HCT116 (cell line): Measurements from ENCODE around the gene MUC5B. TPM values are rescaled to one million over a fixed set of nuclear protein-coding genes. Genes with fewer than 3 reads are reported as not detected.

ENCODE experiments used
- ATAC-seq: fragments of 200-7000 bp; cut with Tn5 transposase; 2 replicates; pipeline ENCODE4 v1.9.1; 2020; ENCODE audit warnings: mild to moderate bottlenecking, moderate library complexity
- BruUV-seq: library from RNA; stranded (reverse); fragments of 400-500 nt; replicated peaks from 2 replicates; lab custom pipeline; 2021; lab: Mats Ljungman, UMichigan
- CTCF ChIA-PET: fragments of 300-600 bp; sonication (Branson Sonifier 250); formaldehyde crosslinking; loops from one replicate; lab custom pipeline; 2021; ENCODE audit warnings: antibody characterized with exemption; lab: Charles Lee
- POLR2A ChIA-PET: fragments of 300-600, 350-600 bp; sonication (Branson Sonifier 250); formaldehyde crosslinking; loops from one replicate; lab custom pipeline; 2021; ENCODE audit warnings: antibody characterized with exemption; lab: Charles Lee
- RAD21 ChIA-PET, 2 experiments: fragments of 300-600 bp; sonication (Branson Sonifier 250); formaldehyde crosslinking; loops; one replicate each; lab custom pipeline; 2023; ENCODE audit warnings: low total read pairs in 2 of 2; ENCODE audit not compliant: uncharacterized antibody in 2 of 2, unreplicated experiment in 2 of 2, low non-redundant PET in 1 of 2; lab: Charles Lee
- DNase-seq: peaks from one replicate; pipeline ENCODE4 v3.0.0-alpha.2; 2010; ENCODE audit warnings: low read depth, low spot score
- H2AFZ ChIP-seq: fragments of 200-600 bp; shearing (Covaris generic), sonication (generic); 2 replicates; pipeline ENCODE4 v1.6.1; 2017; ENCODE audit warnings: low read depth, mixed run types, mixed read lengths, antibody characterized with exemption, low read length; ENCODE audit not compliant: poor library complexity, severe bottlenecking
- H3K27ac ChIP-seq: 2 replicates; pipeline ENCODE4 v1.5.1; 2012; ENCODE audit warnings: low read depth, low read length
- H3K27me3 ChIP-seq: fragments of 200-600 bp; sonication (generic); 2 replicates; pipeline ENCODE4 v1.6.1; 2016; ENCODE audit warnings: mixed run types, low read length, mixed read lengths; ENCODE audit not compliant: insufficient read depth
- H3K36me3 ChIP-seq, 2 experiments: fragments of 200-500 bp in 1 of 2; fragments of 200-600 bp in 1 of 2; sonication (Bioruptor generic) in 1 of 2; sonication (generic) in 1 of 2; 2 replicates each; pipeline versions ENCODE4 v1.5.1 to v1.6.1; 2014 to 2016; ENCODE audit warnings: low read length in 2 of 2, inconsistent platforms in 1 of 2, mixed read lengths in 1 of 2, mixed run types in 1 of 2; ENCODE audit not compliant: insufficient read depth in 2 of 2, control insufficient read depth in 1 of 2
- H3K4me1 ChIP-seq, 2 experiments: fragments of 200-600 bp in 1 of 2; sonication (generic) in 1 of 2; 2 replicates each; pipeline versions ENCODE4 v1.5.1 to v1.6.1; 2012 to 2017; ENCODE audit warnings: low read length in 2 of 2, inconsistent platforms in 1 of 2, mild to moderate bottlenecking in 1 of 2, mixed read lengths in 1 of 2, mixed run types in 1 of 2, moderate library complexity in 1 of 2; ENCODE audit not compliant: insufficient read depth in 2 of 2, control insufficient read depth in 1 of 2
- H3K4me2 ChIP-seq: fragments of 200-600 bp; sonication (generic); 2 replicates; pipeline ENCODE4 v1.6.1; 2017; ENCODE audit warnings: mixed run types, low read length, mixed read lengths
- H3K4me3 ChIP-seq, 2 experiments: fragments of 200-600 bp in 1 of 2; sonication (generic) in 1 of 2; replicated peaks in 1 of 2; 2 replicates each; pipeline ENCODE4 v1.5.1; 2011 to 2016; ENCODE audit warnings: low read length in 2 of 2, control low read depth in 1 of 2, low read depth in 1 of 2, mild to moderate bottlenecking in 1 of 2, mixed read lengths in 1 of 2, mixed run types in 1 of 2
- H3K79me2 ChIP-seq: fragments of 200-600 bp; sonication (generic); 2 replicates; pipeline ENCODE4 v1.6.1; 2017; ENCODE audit warnings: mild to moderate bottlenecking, mixed run types, low read length, moderate library complexity, mixed read lengths; ENCODE audit not compliant: insufficient read depth
- H3K9ac ChIP-seq: fragments of 200-600 bp; sonication (generic); 2 replicates; pipeline ENCODE4 v1.6.1; 2016; ENCODE audit warnings: low read length, mixed read lengths
- H3K9me2 ChIP-seq: fragments of 200-600 bp; sonication (generic), shearing (Covaris generic); 2 replicates; pipeline ENCODE4 v1.6.1; 2017; ENCODE audit warnings: mixed run types, mild to moderate bottlenecking, moderate library complexity; ENCODE audit not compliant: insufficient read depth
- H3K9me3 ChIP-seq, 2 experiments: fragments of 200-500 bp in 1 of 2; fragments of 200-600 bp in 1 of 2; sonication (Bioruptor generic) in 1 of 2; sonication (generic) in 1 of 2; 2 replicates each; pipeline ENCODE4 v1.6.1; 2014 to 2017; ENCODE audit warnings: low read length in 2 of 2, mixed read lengths in 2 of 2, inconsistent platforms in 1 of 2, low read depth in 1 of 2, mild to moderate bottlenecking in 1 of 2, mixed run types in 1 of 2, moderate library complexity in 1 of 2; ENCODE audit not compliant: control insufficient read depth in 1 of 2, insufficient read depth in 1 of 2
- H4K20me1 ChIP-seq: fragments of 200-600 bp; sonication (generic), shearing (Covaris generic); 2 replicates; pipeline ENCODE4 v1.6.1; 2017; ENCODE audit warnings: mixed run types, mild to moderate bottlenecking, moderate library complexity; ENCODE audit not compliant: insufficient read depth
- ATF3 ChIP-seq: IDR thresholded peaks from 2 replicates; pipeline ENCODE4 v1.6.1; 2012
- CBX3 ChIP-seq: IDR thresholded peaks from 2 replicates; pipeline ENCODE4 v1.6.1; 2012; ENCODE audit warnings: low read depth
- CEBPB ChIP-seq: IDR thresholded peaks from 2 replicates; pipeline ENCODE4 v1.6.1; 2012; ENCODE audit warnings: low read depth
- EGR1 ChIP-seq: IDR thresholded peaks from 2 replicates; pipeline ENCODE4 v1.6.1; 2012; ENCODE audit warnings: low read depth
- EZH2 ChIP-seq: fragments of 200-600 bp; sonication (generic); IDR thresholded peaks from 2 replicates; pipeline ENCODE4 v1.6.1; 2017; ENCODE audit warnings: antibody characterized with exemption, mixed run types
- JUND ChIP-seq: IDR thresholded peaks from 2 replicates; pipeline ENCODE4 v1.6.1; 2012
- POLR2A ChIP-seq: IDR thresholded peaks from 2 replicates; pipeline ENCODE4 v1.7.0; 2011; ENCODE audit warnings: borderline replicate concordance; ENCODE audit not compliant: insufficient read depth, insufficient read length; ENCODE audit errors: extremely low read depth
- POLR2AphosphoS5 ChIP-seq: IDR thresholded peaks from 2 replicates; pipeline ENCODE4 v1.6.1; 2011; ENCODE audit warnings: mild to moderate bottlenecking, low read depth, low read length, moderate library complexity
- RAD21 ChIP-seq: IDR thresholded peaks from 2 replicates; pipeline ENCODE4 v1.6.1; 2012; ENCODE audit warnings: low read depth, mild to moderate bottlenecking
- SP1 ChIP-seq: IDR thresholded peaks from 2 replicates; pipeline ENCODE4 v1.6.1; 2012; ENCODE audit warnings: low read depth
- SRF ChIP-seq: IDR thresholded peaks from 2 replicates; pipeline ENCODE4 v1.6.1; 2012; ENCODE audit warnings: low read depth
- intact Hi-C: fragments of 100-400 bp; cut with micrococcal nuclease; formaldehyde crosslinking; loops from 2 replicates; pipeline ENCODE4 v1.10.0; 2022
- total RNA-seq: library from RNA; stranded (reverse); gene quantifications from one replicate; pipeline ENCODE4 v1.2.1, GENCODE V29; 2021; ENCODE audit not compliant: unreplicated experiment
- TF ChIP-seq, protein P1 (sequence below): IDR thresholded peaks from 2 replicates; pipeline ENCODE4 v1.6.1; 2011; ENCODE audit warnings: mild to moderate bottlenecking, low read length, moderate library complexity; ENCODE audit not compliant: insufficient replicate concordance; ENCODE audit errors: extremely low read depth
- TF ChIP-seq, protein P2 (sequence below), 3 experiments: fragments of 200-600 bp in 1 of 3; sonication (generic) in 1 of 3; IDR thresholded peaks in 2 of 3; conservative IDR thresholded peaks in 1 of 3; 2 replicates each; pipeline ENCODE4 v1.5.1; 2012 to 2017; ENCODE audit warnings: low read depth in 2 of 3, low read length in 2 of 3, antibody characterized with exemption in 1 of 3, borderline replicate concordance in 1 of 3, control low read depth in 1 of 3, mild to moderate bottlenecking in 1 of 3, mixed read lengths in 1 of 3, mixed run types in 1 of 3, moderate library complexity in 1 of 3; ENCODE audit not compliant: insufficient read depth in 1 of 3

MUC5B gene
- total RNA-seq, 1 experiment from 2014 or later, result 1.5 TPM

GRCh38 chr11:1178906-1179305 is 44.0 kb upstream of the MUC5B start:
- Histone ChIP-seq H3K9me3 (no peaks in the 10 kb centered on the region), H3K27ac (no peak overlapping the region), H3K36me3 (no peaks in the 10 kb centered on the region), H3K4me1 (no peaks in the 10 kb centered on the region), H3K27me3 (no peaks in the 10 kb centered on the region), H3K4me3 (no peak overlapping the region), H3K4me2 (no peak overlapping the region), H2AFZ (no peak overlapping the region)
- no TSS peak for BruUV-seq
- RAD21 ChIA-PET, result no interaction called here
- TF ChIP-seq CBX3, result no peak
- TF ChIP-seq CEBPB, result no peak
- TF ChIP-seq POLR2AphosphoS5, result no peak
- no peak for TF ChIP-seq JUND
- TF ChIP-seq, protein P1, sequence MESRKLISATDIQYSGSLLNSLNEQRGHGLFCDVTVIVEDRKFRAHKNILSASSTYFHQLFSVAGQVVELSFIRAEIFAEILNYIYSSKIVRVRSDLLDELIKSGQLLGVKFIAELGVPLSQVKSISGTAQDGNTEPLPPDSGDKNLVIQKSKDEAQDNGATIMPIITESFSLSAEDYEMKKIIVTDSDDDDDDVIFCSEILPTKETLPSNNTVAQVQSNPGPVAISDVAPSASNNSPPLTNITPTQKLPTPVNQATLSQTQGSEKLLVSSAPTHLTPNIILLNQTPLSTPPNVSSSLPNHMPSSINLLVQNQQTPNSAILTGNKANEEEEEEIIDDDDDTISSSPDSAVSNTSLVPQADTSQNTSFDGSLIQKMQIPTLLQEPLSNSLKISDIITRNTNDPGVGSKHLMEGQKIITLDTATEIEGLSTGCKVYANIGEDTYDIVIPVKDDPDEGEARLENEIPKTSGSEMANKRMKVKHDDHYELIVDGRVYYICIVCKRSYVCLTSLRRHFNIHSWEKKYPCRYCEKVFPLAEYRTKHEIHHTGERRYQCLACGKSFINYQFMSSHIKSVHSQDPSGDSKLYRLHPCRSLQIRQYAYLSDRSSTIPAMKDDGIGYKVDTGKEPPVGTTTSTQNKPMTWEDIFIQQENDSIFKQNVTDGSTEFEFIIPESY, result no peak
- TF ChIP-seq ATF3, result no peak
- TF ChIP-seq POLR2A, result no peak
- TF ChIP-seq SP1, result no peak
- TF ChIP-seq EZH2, result no peak
- no peak for TF ChIP-seq RAD21
- no peak for TF ChIP-seq EGR1
- no peak for TF ChIP-seq SRF
- TF ChIP-seq, protein P2, sequence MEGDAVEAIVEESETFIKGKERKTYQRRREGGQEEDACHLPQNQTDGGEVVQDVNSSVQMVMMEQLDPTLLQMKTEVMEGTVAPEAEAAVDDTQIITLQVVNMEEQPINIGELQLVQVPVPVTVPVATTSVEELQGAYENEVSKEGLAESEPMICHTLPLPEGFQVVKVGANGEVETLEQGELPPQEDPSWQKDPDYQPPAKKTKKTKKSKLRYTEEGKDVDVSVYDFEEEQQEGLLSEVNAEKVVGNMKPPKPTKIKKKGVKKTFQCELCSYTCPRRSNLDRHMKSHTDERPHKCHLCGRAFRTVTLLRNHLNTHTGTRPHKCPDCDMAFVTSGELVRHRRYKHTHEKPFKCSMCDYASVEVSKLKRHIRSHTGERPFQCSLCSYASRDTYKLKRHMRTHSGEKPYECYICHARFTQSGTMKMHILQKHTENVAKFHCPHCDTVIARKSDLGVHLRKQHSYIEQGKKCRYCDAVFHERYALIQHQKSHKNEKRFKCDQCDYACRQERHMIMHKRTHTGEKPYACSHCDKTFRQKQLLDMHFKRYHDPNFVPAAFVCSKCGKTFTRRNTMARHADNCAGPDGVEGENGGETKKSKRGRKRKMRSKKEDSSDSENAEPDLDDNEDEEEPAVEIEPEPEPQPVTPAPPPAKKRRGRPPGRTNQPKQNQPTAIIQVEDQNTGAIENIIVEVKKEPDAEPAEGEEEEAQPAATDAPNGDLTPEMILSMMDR (IDR thresholded peaks at IDR 0.05 in 2 of 3, conservative IDR thresholded peaks at IDR 0.05 in 1 of 3; ENCODE audit: borderline replicate concordance in 1 of 3, insufficient read depth in 1 of 3, low read depth in 2 of 3, low read length in 2 of 3), result no peak
- TF ChIP-seq, all 23 proteins: peak for 0
- H3K9me2 ChIP-seq, result no peaks in the 10 kb centered on the region
- intact Hi-C loops, result no loop called here
- no peak overlapping the region for H3K9ac ChIP-seq
- ChIA-PET POLR2A (no interaction called here), CTCF (no interaction called here)
- H4K20me1 ChIP-seq, result no peaks in the 10 kb centered on the region
- ATAC-seq (no peak), DNase-seq (no peak)
- no peaks in the 10 kb centered on the region for H3K79me2 ChIP-seq
